HepG2 (cell line): ENCODE data around the gene NAPEPLD. TPM values are rescaled to one million over a fixed set of nuclear protein-coding genes. Genes with fewer than 3 reads are reported as not detected.
"Not testable (repeated sequence)": the region's sequence is repeated elsewhere in the genome, so short reads cannot be mapped to it uniquely, and the experiment has no call there.

Experiments used
- ATAC-seq: fragments of 200-7000 bp; cut with Tn5 transposase; 3 replicates; pipeline ENCODE4 v1.9.1; 2020; ENCODE audit warnings: mild to moderate bottlenecking, moderate library complexity
- BruUV-seq: library from RNA; stranded (reverse); fragments of 400-500 nt; replicated peaks from 2 replicates; lab custom pipeline; 2021; lab: Mats Ljungman, UMichigan
- CTCF ChIA-PET: fragments of 300-600 bp; formaldehyde crosslinking; extraction: SDS; loops from one replicate; lab custom pipeline; 2021; ENCODE audit warnings: low total read pairs, inconsistent platforms, low intra/inter-chr PET ratio; lab: Yijun Ruan, JAX
- POLR2A ChIA-PET: fragments of 350-600 bp; sonication (Branson Sonifier 250); formaldehyde crosslinking; loops from one replicate; lab custom pipeline; 2020; ENCODE audit warnings: antibody characterized with exemption, inconsistent platforms; lab: Yijun Ruan, JAX
- DNase-seq: peaks from one replicate; pipeline ENCODE4 v3.0.0-alpha.2; 2015; ENCODE audit warnings: low spot score
- FAIRE-seq: peaks from 3 replicates; lab custom pipeline; 2011; peaks lifted over from hg19 to GRCh38; lab: Jason Lieb, UNC
- H2AFZ ChIP-seq: one replicate; pipeline ENCODE4 v1.6.1; 2011; ENCODE audit warnings: low read length, inconsistent platforms
- H3K27ac ChIP-seq: fragments of 300-600 bp; 3 replicates; pipeline ENCODE4 v1.8.0; 2011; ENCODE audit warnings: mixed run types, mild to moderate bottlenecking, mixed read lengths, low read length, inconsistent platforms; ENCODE audit not compliant: insufficient read depth; ENCODE audit errors: extremely low read length
- H3K27me3 ChIP-seq, 2 experiments: fragments of 200-600 bp in 1 of 2; 2 replicates in 1 of 2; 3 replicates in 1 of 2; pipeline versions ENCODE4 v1.6.0 to v1.8.0; 2011; ENCODE audit warnings: low read length in 2 of 2, mild to moderate bottlenecking in 2 of 2, moderate library complexity in 2 of 2, inconsistent platforms in 1 of 2; ENCODE audit not compliant: insufficient read depth in 2 of 2, control insufficient read depth in 1 of 2
- H3K36me3 ChIP-seq, 2 experiments: fragments of 200-600 bp in 1 of 2; replicated peaks in 1 of 2; 2 replicates in 1 of 2; 3 replicates in 1 of 2; pipeline versions ENCODE4 v1.5.1 to v1.8.0; 2011; ENCODE audit warnings: low read length in 2 of 2, inconsistent platforms in 1 of 2; ENCODE audit not compliant: insufficient read depth in 2 of 2, control insufficient read depth in 1 of 2
- H3K4me1 ChIP-seq: 2 replicates; pipeline ENCODE4 v1.5.1; 2012; ENCODE audit warnings: low read length, inconsistent platforms; ENCODE audit not compliant: insufficient read depth
- H3K4me2 ChIP-seq: 2 replicates; pipeline ENCODE4 v1.6.0; 2011; ENCODE audit warnings: low read depth, low read length, inconsistent platforms
- H3K4me3 ChIP-seq, 3 experiments: fragments of 200-600 bp in 1 of 3; sonication (generic), shearing (Covaris generic) in 1 of 3; replicated peaks in 1 of 3; 2 replicates each; pipeline ENCODE4 v1.5.1; 2011 to 2016; ENCODE audit warnings: low read length in 3 of 3, inconsistent platforms in 2 of 3, low read depth in 2 of 3, mild to moderate bottlenecking in 2 of 3, control low read depth in 1 of 3, mixed read lengths in 1 of 3; ENCODE audit not compliant: insufficient read depth in 1 of 3
- H3K79me2 ChIP-seq: one replicate; pipeline ENCODE4 v1.6.1; 2011; ENCODE audit warnings: low read length, inconsistent platforms; ENCODE audit not compliant: insufficient read depth
- H3K9ac ChIP-seq: 2 replicates; pipeline ENCODE4 v1.6.0; 2011; ENCODE audit warnings: mild to moderate bottlenecking, low read depth, low read length, inconsistent platforms; ENCODE audit not compliant: insufficient read depth
- H3K9me3 ChIP-seq: 2 replicates; pipeline ENCODE4 v1.5.1; 2012; ENCODE audit warnings: mild to moderate bottlenecking, low read length
- H4K20me1 ChIP-seq: 2 replicates; pipeline ENCODE4 v1.6.0; 2011; ENCODE audit warnings: inconsistent platforms, mild to moderate bottlenecking, low read length, moderate library complexity; ENCODE audit not compliant: insufficient read depth
- MED1 ChIP-seq: sonication (generic); formaldehyde crosslinking; IDR thresholded peaks from 2 replicates; pipeline ENCODE4 v1.4.0; 2020; ENCODE audit warnings: missing genetic modification reagents
- ZNF576 ChIP-seq: sonication (generic); formaldehyde crosslinking; IDR thresholded peaks from 2 replicates; pipeline ENCODE4 v1.4.0; 2020; ENCODE audit warnings: mild to moderate bottlenecking, missing genetic modification reagents
- ZNF687 ChIP-seq: sonication (generic); formaldehyde crosslinking; IDR thresholded peaks from 2 replicates; pipeline ENCODE4 v1.5.1; 2020; ENCODE audit warnings: mild to moderate bottlenecking, missing genetic modification reagents, moderate library complexity
- WGBS: methylation state at CpG from one replicate; pipeline ENCODE4 v1.1.6; 2017; ENCODE audit warnings: low lambda C conversion rate; 5-methylcytosine and 5-hydroxymethylcytosine counted together
- in situ Hi-C: cut with HindIII; loops from 2 replicates; pipeline ENCODE4 v1.10.0; 2017; ENCODE audit warnings: low pct_unique_long_range_greater_than_20kb; ENCODE audit not compliant: extremely low pct_ligation_motif_present
- intact Hi-C: fragments of 100-400 bp; cut with micrococcal nuclease; formaldehyde crosslinking; loops from one replicate; pipeline ENCODE4 v1.10.0; 2022; ENCODE audit not compliant: unreplicated experiment
- polyA plus RNA-seq, 8 experiments: library from polyadenylated mRNA; depleted of rRNA in 3 of 8; stranded (reverse) in 7 of 8; unstranded in 1 of 8; fragments of >200 nt; fragmentation: Illumina TruSeq in 4 of 8; extraction: Trizol in 4 of 8; gene quantifications; 2 replicates each; pipeline versions ENCODE4 v1.2.1 to v1.2.3, GENCODE V29; 2011 to 2016; ENCODE audit warnings: low read depth in 4 of 8, missing spikeins in 1 of 8, mixed read lengths in 1 of 8; ENCODE audit not compliant: insufficient read depth in 1 of 8
- total RNA-seq, 5 experiments: library from RNA; depleted of rRNA; stranded (reverse); fragments of >200 nt; fragmentation: Illumina TruSeq; extraction: Trizol; gene quantifications; 2 replicates each; pipeline ENCODE4 v1.2.3, GENCODE V29; 2016; ENCODE audit warnings: low read depth in 1 of 5
- TF ChIP-seq, protein P1 (sequence below): IDR thresholded peaks from 2 replicates; pipeline ENCODE4 v1.6.1; 2016; ENCODE audit warnings: mild to moderate bottlenecking

The NAPEPLD gene
- total and polyA plus RNA-seq, 2 of the 13 experiments (the other 11 are each of a cell fraction or from before 2014, with no cell fraction given), result 3.4 to 5.6 TPM

DNA sequence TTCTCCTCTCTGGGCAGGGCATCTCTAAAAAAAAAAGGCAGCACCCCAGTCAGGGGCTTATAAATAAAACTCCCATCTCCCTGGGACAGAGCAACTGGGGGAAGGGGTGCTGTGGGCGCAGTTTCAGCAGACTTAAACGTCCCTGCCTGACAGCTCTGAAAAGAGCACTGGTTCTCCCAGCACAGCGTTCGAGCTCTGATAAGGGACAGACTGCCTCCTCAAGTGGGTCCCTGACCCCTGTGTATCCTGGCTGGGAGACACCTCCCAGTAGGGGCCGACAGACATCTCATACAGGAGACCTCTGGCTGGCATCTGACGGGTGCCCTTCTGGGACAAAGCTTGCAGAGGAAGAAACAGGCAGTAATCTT, 42.2 kb downstream of the NAPEPLD start:
- TF ChIP-seq ZNF576 (CRISPR knock-in tag), result 0 out of 2 replicates have a peak, but pooled peaks have one; percentile 30
- peak; percentile 9; the same call in 1 of the 2 replicates for TF ChIP-seq MED1 (CRISPR knock-in tag)
- TF ChIP-seq ZNF687 (CRISPR knock-in tag), result peak; percentile 3; the same call in 1 of the 2 replicates
- TF ChIP-seq, protein P1, sequence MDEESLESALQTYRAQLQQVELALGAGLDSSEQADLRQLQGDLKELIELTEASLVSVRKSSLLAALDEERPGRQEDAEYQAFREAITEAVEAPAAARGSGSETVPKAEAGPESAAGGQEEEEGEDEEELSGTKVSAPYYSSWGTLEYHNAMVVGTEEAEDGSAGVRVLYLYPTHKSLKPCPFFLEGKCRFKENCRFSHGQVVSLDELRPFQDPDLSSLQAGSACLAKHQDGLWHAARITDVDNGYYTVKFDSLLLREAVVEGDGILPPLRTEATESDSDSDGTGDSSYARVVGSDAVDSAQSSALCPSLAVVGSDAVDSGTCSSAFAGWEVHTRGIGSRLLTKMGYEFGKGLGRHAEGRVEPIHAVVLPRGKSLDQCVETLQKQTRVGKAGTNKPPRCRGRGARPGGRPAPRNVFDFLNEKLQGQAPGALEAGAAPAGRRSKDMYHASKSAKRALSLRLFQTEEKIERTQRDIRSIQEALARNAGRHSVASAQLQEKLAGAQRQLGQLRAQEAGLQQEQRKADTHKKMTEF, result peak; percentile 7; the same call in 1 of the 2 replicates
- H2AFZ ChIP-seq, H3K27me3 ChIP-seq, BruUV-seq, H3K9me3 ChIP-seq, in situ Hi-C loops, H3K79me2 ChIP-seq, H3K36me3 ChIP-seq, FAIRE-seq, CTCF ChIA-PET, H4K20me1 ChIP-seq, DNase-seq: not testable (repeated sequence)
- intact Hi-C loops, result loop anchor here (5.0 kb wide), 1 partner anchor 41 kb away; the partner anchor contains the start of gene NAPEPLD
- POLR2A ChIA-PET, result interaction anchor here (0.9 to 1.4 kb wide), 3 partner anchors 32 to 44 kb away, joined by 3 to 13 read pairs (median 6); partner anchors contain the start of genes ARMC10, FBXL13 and NAPEPLD
- Histone ChIP-seq H3K27ac (peak overlapping the region; percentile 76), H3K4me1 (peaks cover 26% of the 10 kb centered on the region), H3K4me3 (peak overlapping the region in 1 of 3 experiments; percentile 58; a peak in 2 of 6 replicates), H3K9ac (0 out of 2 replicates have a peak overlapping the region, but pooled peaks have one; percentile 15), H3K4me2 (peak overlapping the region; percentile 82)
- ATAC-seq, result peak; percentile 74
- 10% methylated on average over 2 of the region's 6 CpGs for WGBS
